Measurements from ENCODE around the gene SNRNP27.

Gene SNRNP27

GRCh38 chr2:69918401-69918800, 24.6 kb downstream of the SNRNP27 start:
- TF ChIP-seq CTCF (IDR thresholded peaks at IDR 0.05; ENCODE audit: low read depth, low read length): no peak
- DNase-seq (ENCODE audit: extremely low read depth, low read depth): no peak

GRCh38 chr2:69923116-69923515, 29.4 kb downstream of the SNRNP27 start:
- DNase-seq (ENCODE audit: extremely low read depth, low read depth): no peak
- TF ChIP-seq CTCF (IDR thresholded peaks at IDR 0.05; ENCODE audit: low read depth, low read length): no peak

GRCh38 chr2:69926849-69927515, 33.2 kb downstream of the SNRNP27 start:
- DNase-seq (ENCODE audit: extremely low read depth, low read depth): no peak
- no peak for TF ChIP-seq CTCF (IDR thresholded peaks at IDR 0.05; ENCODE audit: low read depth, low read length)

GRCh38 chr2:69931832-69932595, 38.3 kb downstream of the SNRNP27 start:
- DNase-seq (ENCODE audit: extremely low read depth, low read depth): no peak
- TF ChIP-seq CTCF (IDR thresholded peaks at IDR 0.05; ENCODE audit: low read depth, low read length): no peak

- no peak for TF ChIP-seq CTCF (IDR thresholded peaks at IDR 0.05; ENCODE audit: low read depth, low read length)
Measured at GRCh38 chr2:69932596-69932922, 38.8 kb downstream of the SNRNP27 start.

GRCh38 chr2:69933254-69933828, 39.6 kb downstream of the SNRNP27 start:
- DNase-seq (ENCODE audit: extremely low read depth, low read depth): no peak
- no peak for TF ChIP-seq CTCF (IDR thresholded peaks at IDR 0.05; ENCODE audit: low read depth, low read length)

More at GRCh38 chr2:69932596-69932922, 38.8 kb downstream of the SNRNP27 start:
- no peak for DNase-seq (ENCODE audit: extremely low read depth, low read depth)

Data from AG09319 (cell line).